Right kidney (tissue), 1 donor: Measurements from ENCODE around the gene MMD2.
A peak's percentile ranks its signal among the peaks of the same experiment; 100 is the strongest.

Source experiments
- DNase-seq: peaks from one replicate; pipeline ENCODE4 v3.0.0-alpha.2; 2016

The MMD2 gene

DNA sequence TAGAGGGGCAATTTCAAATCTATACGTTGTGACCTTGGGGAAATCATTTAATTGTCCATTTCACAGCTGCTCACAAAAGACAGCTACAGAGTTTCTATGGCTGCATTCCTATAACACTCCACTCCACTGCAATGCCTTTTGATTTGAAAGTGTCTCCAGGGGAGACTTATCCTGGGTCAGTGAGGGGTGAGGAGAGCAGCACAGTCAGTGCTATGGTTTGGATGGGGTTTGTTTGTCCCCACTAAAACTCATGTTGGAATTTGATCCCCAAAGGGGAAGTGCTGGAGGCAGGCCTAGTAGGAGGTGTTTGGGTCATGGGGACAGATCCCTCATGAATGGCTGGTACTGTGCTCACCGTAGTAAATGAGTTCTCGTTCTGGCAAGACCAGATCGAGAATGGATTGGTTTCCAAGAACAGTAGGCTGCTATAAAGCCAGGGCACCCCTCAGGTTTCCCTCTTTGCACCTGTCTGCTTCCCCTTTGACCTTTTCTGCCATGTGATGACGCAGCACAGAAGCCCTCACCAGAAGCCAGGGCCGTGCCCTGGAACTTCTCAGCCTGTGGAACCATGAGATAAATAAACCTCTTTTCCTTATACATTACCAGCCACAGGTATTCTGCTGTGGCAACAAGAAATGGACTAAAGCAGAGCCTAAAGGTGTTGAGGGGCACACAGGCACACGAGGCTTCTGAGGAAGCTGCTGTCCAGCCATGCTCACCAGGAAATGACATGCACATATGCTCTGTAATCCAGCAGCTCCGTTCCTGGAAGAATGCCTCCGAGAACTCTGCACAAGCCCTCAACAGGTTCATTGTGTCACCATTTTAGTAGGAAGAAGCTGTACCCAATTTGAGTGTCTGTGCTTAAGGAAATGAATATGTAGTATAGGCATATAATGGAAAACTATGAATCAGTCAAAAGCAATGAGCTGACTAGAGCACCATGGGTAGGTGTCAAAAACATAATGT is 92.2 kb downstream of the MMD2 start:
- DNase-seq = no peak

DNA sequence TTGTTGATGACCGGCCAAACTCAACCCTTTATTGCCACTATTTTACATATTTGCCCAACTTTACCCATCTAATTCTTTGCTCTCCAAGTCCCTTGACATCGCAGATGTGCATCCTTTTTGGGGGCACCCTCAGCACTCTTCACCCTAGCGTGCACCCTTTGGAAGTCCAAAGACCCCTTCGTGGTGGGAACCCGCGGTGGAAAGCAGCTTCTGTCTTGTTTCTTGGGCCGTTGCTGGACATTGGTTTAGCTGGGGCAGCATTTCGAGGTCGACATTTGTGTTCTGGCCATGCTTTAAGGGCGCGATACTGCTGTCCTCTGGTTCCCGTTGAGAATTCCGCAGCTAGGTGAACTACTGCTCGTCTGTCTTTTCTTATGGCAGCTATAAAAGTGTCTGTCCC is 96.8 kb downstream of the MMD2 start:
- DNase-seq = no peak

DNA sequence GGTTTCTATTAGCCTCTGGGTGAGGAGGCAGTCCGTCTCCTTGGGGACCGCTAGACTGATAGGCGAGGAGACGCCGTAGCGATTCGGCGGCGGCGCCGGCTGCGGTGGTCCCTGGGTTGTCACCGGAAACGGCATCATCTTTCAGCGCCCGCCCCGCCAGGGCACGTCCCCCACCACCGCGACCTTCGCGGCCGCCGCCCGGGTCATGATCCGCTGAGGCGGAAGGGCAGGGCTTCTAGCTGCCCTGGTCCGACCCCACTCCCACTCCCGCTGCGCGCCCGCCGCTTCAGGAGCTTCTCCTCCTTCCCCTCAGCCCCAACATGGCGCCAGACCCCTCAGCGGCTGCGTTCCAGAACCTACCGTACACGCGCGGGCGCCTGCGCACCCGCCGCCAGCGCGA is 97.3 kb downstream of the MMD2 start, which contains the start of gene PAPOLB:
Gene PAPOLB (minus strand): TSS at position 358 of the 400 bp plus-strand sequence. CDS start 220 bp downstream, at position 138.
- DNase-seq = peak; percentile 61

DNA sequence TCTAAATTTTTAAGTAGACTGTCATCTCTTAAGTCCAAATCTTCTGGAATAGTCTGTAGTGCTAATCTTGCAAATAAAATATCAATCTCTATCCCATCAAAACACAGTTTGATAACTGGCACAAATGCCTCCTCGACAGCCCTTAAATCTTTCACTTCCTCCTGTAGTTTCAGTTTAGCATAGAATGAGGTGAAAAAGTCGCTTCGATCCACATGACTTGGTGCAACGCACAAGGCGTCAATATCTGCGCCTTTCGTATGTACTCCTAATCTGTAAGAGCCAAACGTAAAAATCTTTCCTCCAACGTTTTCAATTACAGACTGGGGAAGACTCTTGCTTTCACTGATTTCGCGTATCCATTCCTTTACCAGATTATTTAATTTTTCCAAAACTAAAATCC is 97.8 kb downstream of the MMD2 start:
- no peak for DNase-seq

DNA sequence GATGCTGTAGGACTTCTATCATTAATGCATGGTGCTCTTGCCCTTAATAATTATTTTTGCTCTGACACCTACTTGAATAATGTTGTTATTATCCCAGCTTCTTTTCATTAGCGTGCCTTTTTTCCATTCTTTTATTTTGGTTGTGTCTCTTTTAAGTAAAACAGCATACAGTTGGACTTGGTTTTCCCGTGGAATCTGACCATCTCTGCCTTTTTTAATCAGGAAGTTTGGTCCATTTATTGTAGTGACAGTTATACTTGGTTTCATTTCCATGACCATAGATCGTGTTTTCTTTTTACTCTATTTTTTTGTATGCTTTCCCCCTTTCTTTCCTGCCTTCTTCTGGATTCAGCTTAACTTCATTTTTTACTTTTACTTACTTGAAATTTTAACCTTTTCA is 101.8 kb downstream of the MMD2 start:
- DNase-seq = no peak

DNA sequence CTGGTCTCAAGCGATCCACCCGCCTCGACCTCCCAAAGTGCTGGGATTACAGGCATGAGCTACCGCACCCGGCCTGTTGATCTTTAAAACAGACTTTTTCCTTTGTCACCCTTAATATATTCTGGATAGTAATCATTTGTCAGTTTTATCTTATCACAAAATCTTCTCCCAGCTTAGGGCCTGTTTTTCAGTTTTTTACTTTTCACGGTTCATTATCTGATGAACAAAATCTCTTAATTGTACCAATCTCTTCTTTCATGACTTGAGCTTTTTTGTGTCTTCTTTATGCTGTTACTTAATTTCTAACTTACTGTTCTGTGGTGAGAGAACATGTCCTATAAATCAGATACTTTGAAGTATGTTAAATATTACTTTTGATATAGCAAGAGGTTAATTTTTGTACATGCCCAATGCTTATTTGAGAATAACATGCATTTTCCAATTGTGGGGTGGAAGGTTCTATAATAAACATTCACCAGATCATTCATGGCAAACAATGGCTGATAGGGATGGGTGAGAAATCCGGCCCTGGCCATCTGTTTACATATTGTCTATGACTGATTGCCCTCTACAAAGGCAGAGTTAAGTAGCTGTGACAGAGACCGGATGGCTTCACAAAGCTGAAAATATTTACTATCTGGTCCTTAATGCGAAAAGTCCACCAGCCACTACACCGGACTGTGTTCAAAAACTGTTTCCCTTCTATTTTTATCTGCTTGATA is 102.5 kb downstream of the MMD2 start:
- no peak for DNase-seq
